Inflammatory macrophage treated with lipopolysaccharide for 1 hour (primary cell): ENCODE data around the gene CASP6.

Experiments
- DNase-seq, 2 donors: peaks; one replicate each; pipeline ENCODE4 v3.0.0-alpha.2; 2020 to 2022

Gene CASP6

DNA sequence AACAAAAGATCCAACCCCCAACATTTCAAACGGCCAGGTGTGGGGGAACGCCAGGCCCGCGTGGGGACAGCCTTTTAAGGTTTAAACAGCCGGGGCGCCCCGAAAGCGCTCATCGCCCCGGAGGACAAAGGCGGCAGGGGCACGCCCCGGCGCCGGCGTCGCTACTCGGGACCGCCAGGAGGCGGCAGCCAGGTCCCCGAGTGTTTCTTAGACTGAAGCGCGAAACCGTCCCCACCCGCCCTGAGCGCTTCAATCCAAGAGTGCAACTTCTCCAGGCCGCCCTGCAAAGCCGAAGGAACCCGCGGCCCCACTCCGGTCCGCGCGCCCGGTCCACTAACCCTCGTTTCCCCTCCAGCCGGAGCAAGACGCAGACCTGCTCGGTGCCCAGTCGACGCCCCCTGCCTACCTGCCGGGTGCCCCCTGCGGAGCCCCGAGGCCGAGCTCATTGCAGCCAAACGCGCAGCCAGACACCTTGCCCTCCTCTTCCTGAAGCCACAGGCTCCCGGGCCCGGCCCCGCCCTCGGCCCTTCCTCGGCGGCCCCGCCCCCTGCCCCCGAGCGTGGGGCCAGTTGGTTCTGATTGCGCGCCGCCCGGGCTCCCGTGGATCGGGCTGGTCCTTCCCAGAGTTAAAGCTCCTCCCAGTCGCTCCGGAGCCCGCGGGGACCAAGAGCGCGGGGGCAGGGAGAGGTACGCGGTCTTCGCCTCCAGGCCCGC is at the start of gene CASP6:
Gene CASP6, minus strand, starts transcription at position 496 of the 714 bp plus-strand sequence. Its CDS starts 50 bp downstream, at position 446.
- DNase-seq: peak; percentile 67 to 80

DNA sequence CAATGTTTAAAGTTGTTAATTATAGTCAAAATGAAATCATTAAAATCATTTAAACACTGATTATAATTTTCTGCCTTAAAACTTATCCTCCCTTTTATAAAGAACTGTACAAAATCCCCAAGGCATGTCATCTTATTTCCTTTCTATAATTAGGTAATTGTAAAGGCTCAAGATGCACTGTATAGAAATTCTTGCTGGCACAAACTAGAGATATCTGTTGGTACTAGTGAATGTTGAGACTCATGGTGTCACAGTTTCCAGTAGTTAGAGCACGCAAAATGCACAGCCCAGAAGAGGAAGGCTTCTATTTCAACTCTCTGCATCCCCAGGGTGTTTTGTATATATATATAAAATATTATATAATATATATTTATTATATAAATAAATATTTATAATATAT is 49.3 kb upstream of the CASP6 start:
- DNase-seq: no peak

DNA sequence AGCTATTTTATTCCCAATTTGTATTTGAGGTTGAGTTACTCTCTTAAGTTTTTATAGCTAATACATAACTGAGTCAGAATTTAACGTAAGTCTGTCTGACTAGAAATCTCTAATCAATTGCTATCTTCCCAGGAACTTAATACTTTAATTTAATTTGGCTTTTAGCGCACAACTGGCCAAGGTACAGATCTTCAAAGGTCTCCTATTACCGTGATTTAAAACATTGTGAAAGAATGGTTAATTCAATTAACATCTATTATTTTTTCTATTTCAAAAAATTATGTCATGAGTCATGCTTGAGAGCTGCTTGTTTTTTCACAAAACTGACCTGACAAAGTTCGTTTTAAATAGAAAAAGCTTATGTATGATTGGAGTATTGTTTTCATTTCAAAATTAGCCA is 48.6 kb upstream of the CASP6 start:
- no peak for DNase-seq

DNA sequence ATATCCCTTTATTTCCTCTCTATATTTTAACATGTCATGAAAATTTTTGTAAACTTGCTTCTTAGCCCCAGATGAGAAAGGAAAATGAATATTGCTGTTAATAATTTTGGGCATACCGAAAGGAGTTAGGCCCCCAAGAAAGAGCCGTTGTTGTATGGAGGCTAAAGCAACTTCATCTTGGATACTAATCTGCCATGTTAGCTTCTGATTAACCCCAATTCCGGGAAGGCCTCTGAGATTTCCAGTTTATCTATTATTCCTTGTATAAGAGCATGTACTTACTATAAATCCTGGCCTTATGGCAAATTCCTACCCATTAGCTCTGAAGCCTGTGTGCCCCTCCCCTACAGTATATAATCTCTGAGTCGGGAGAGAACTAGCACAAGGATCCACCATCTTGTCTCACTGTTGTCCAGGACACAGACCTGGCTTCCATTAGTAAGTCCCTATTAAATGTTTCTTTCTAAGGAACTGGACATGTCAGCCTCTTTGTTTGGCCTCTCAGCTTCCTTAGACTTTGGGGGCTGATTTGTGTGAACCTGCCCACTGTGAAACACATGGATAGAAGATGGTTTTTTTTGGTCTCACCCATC is 47.5 kb upstream of the CASP6 start:
- DNase-seq: no peak

DNA sequence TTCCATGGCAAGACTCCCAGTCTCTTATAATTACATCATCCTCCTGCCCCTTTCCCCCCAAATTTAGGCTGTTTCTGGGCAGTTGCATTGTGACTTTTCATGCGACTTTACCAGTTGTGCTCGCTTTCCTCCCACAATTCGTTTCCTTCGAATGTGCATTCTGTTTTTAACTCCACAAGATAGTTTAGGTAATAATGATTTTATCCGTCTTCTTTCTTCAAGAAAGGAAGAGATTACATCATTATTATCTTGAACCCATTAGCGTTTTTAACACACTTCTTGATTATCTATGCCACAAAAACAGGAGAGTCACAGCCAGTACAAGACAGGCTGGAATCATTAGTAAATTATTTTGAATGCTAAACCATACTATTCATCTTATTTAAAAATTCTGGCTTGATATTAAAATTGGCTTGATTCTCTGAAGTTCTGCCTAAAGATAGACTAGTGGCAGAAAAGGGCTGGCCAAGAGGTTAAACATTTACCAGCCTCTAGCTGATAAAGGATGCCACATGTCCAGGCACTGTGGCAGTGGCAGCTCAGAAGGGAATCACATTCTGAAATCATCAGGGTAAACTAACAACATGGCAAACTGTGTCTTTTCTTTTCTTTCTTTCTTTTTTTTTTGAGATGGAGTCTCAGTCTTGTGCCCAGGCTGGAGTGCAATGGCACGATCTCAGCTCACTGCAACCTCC is 46.3 kb upstream of the CASP6 start:
- DNase-seq: no peak

DNA sequence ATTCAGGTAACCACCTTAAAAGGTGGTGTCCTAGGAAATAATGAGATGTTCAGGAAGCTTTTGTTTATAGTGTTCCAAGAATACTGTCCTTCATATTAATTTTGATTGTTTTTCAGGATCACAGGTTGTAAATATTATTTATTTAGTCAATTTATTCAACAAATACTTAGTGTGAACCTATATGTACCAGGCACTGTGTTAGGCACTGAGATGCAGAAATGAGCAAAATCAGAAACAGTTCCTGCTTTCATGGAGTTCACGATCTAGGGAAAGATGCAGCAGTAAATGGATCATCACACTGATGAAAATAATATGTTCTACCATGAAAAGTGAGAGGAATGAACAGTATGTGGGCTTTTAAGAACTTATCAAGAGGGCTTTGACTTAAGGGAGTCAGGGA is 44.9 kb upstream of the CASP6 start:
- no peak for DNase-seq

DNA sequence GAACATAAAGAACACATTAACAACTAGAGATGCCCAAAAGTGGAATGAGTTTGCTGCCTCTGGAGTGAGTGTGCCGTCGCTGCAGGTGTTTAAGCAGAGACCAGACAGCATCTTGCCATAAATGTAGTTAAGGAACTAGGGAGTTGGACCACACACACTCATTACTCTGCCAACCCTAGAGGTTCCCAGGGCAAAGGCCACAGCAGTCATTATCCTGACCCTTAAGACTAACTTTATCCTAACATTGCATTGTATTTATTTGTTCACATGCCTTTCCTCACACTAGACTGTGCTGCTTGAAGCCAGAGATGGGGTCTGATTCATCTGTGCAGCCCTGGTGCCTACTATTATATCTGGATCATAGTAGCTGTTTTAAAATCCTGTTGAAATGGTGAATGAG is 43.5 kb upstream of the CASP6 start:
- DNase-seq: no peak

DNA sequence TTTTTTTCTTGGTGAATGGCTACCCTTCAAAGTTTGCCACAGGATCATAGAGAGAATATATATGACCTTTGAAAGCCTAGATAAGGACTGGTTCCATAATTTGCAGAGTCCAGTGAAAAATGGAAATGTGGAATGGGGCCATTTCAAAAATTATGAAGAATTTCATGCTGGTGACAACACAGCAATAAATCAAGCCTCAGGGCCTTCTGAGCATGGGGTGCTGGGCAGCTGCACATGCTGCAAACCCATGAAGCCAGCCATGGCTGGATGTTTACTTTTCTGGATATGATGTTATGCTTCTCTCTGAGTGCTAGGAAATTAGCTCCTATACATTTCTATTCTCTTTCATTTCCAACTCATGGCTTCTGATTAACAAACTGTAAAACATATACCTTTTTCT is 42.6 kb upstream of the CASP6 start:
- DNase-seq: no peak

DNA sequence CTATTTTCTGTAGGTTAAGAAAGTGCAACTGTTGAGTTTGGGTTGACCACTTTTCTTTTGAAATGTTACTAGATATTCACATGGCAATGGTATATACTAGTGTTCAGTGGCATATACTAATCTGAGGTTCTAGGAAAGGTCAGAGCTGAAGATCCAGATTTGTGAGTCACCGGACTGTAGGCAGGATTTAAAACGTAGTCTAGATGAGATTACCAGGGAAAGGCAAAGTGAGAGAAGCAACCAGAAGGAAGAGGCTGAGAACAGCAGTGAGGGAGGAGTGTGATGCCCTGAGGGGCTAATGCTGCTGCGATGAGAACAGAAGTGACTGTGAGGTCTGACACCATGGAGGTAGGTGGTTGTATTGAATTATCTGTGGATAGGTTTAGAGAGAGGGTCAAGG is 36.3 kb upstream of the CASP6 start:
- DNase-seq: no peak

DNA sequence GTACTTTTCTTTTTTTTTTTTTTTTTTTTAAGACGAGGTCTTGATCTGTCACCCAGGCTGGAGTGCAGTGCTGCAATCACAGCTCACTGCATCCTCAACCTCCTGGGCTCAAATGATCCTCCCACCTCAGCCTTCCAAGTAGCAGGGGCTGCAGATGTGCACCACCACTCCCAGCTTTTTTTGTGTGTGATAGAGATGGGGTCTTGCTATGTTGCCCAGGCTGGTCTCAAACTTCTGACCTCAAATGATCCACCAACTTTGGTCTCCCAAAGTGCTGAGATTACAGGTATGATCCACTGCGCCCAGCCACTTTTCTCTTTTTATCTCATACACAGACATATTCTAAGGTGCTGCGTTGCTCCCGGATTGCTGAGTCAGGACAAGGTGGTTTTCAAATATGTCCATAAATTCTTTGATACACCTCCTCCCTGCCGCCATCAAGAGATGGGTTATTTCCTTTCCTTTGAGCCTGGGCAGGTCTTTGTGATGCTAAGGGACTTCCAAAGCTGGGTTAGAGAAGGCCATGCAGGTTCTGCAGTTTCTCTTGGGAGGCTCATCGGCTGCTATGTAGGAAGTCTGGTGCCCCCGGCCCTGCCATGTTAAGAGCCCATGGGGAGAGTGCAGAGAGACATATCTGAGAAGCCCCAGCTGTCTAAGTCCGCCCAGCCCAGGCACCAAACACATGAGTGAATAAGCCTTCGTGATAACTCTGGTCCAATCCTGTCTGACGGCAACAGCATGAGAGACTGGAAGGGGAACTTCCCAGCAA is 35.0 kb upstream of the CASP6 start:
- no peak for DNase-seq

DNA sequence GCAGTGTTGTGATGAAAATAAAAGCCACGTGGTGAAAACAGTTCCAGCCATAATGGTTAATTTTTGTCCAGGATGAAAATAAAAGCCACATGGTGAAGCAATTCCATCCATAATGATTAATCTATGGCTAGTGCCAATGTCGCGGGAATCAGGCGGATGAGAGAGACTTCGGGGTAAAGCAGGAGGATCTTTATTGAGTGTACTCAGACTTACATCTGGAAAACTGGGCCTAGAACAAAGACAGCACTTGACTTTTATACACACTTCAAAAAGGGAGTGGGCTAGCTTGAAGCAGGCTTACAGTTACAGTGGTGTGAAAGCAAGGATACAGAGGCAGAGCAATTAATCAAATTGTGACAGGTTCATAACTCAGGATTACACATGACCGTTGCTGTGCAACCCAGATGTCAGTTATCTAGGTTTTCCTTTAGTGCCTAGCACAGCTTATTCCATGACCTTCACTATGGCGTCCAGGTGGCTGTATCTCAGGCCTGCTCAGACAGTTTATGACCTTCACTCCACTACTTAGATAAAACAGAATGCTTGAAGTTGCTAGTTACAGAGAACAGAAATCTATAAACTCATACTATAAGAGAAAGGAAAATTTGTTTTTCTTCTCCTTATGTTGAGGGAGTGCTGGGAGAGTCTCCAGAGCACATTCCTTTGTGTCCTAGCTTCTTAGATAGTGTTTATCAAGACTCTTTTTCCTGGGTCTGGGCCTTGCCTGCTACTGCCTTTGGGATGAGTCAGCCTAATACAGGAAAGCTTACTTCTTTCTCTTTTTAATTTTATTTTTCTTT is 32.5 kb upstream of the CASP6 start:
- DNase-seq: no peak

DNA sequence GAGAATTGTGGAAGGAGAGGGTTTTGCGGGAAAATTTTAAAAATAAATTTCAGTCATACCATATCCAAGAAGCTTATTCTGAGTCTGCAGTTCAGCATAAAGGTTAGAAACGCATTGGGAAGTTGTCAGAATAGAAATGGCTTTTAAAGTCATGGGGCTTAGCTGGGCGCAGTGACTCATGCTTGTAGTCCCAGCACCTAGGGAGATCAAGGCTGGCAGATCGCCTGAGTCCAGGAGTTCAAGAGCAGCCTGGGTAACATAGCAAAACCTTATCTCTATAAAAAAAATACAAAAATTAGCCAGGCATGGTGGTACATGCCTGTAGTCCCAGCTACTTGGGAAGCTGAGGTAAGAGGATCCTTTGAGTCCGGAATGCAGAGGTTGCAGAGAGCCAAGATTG is 30.5 kb upstream of the CASP6 start:
- no peak for DNase-seq

DNA sequence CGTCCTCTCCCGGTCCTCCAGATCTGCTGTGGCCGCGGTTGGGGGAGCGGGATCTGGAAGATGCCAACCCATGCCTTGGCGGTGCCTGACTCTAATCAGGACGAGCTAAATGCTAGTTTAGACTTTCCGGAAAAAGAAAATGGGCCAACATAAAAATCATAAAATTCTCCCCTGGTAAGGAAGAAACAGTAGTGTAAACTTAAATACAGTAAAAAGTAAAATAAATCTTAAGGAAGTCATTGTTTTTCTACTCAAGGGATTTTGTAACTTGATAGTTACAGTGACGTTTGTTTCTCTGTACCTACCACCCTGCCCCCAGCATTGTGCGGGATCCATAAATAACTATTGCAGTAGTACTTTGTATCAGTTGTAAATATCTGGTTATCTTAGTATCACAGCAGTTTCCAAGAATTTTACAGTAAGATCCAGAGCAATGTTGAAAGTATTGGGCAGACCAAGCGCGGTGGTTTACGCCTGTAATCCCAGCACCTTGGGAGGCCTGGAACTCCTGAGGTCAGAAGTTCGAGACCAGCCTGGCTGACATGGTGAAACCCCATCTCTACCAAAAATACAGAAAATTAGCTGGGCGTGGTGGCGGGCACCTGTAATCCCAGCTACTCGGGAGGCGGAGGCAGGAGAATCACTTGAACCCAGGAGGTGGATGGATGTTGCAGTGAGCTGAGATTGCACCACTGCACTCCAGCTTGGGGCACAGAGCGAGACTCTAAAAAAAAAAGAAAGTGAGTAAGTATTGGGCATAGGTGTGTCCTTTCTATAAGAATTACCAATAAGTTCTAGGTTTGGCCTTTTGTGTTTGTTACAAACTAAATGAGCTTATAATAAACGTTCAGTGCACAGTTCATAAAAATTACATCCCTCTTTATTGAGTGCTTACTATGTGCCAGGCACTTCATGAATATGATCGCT is 27.6 kb upstream of the CASP6 start:
- DNase-seq: no peak

DNA sequence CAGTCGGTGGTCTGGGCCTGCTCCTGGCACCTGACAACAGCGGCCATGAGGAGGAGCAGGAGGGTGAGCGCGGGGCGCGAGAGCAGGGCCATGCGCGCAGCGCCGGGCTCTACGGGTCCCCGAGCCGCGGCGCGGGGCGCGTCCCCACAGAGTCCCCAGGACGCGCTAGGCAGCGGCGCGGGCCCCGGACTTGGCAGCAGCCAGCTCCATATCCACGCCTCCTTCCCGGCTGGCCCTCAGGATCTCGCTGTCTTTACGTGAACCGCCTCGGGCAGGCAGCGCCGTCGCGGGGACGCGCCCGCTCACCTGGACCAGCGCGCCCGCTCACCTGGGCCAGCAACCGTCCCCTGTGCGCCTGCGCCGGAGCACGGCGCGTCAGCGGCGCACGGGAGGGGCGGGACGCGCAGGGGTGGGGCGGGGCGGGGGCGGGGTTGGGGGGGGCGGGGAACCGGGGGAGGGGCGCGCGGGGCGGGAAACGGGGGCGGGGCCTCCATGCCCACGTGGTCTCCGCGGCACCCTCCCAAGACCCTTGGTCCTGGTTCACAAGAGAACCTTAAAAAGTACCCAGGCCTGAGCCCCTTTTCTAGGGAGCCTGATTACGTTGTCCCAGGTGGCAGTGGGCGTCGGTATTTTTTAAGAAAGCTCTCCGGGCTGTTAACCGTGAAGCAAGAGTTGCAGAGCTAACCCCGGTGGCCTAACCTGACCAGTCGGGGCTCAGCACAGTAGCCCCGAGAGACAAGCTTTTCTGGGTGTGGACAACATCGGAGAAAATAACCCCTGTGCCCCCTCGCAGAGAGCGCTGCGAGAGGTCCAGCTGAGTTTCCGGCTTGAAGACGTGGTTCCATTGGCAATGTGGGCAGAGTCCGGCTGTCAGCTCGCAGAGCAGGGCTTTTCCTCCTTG is 26.7 kb upstream of the CASP6 start, which contains the start of gene PLA2G12A:
Gene PLA2G12A, minus strand, starts transcription at position 353 of the 901 bp plus-strand sequence. Its CDS starts 261 bp downstream, at position 92.
- peak; percentile 39 to 42 for DNase-seq

DNA sequence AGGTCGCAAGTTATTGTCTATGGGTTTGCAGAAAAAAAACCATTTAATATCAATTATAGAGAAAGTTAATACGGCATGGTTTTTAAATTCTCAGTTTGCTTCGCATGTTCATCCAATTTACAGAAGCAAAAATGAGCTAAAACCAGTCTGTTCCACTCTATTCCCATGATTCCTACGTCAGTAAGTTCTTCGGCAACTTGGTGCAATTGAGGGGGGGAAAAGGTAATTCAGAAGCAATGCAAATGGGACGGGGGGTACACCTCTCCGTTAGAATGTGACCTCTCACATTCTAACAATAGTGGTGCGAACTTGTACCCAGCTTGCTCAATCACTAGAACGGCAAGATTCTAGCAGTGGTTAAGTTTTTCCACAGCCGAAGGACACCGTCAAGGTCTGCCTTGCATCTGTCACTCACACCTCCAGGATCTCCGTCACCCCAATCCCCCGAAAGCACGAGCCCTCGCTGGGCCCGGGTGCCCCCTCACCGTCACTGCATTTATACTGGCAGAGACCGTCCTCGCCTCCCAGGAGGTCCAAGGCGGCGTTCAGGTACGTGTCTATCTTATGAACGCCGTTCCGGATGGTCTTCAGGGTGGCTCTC is 26.0 kb upstream of the CASP6 start:
- DNase-seq: no peak

DNA sequence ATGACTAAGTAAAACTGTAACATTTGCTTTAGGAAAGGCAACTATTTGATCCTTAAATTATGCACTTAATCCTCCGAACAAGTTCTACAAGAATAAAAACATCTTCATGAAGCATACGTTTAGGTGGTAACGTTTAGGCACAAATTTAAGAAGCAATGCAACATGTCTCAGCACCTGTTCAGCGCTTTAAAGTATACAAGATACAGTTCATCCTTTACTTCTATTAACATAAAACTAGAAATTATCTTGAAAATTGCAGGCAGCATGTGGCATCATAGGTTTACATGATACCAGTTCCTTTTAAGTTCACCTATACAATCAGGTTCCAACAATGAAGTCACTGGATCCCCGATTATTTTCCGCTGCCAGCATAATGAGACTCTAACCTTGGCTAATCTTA is 25.1 kb upstream of the CASP6 start:
- no peak for DNase-seq

DNA sequence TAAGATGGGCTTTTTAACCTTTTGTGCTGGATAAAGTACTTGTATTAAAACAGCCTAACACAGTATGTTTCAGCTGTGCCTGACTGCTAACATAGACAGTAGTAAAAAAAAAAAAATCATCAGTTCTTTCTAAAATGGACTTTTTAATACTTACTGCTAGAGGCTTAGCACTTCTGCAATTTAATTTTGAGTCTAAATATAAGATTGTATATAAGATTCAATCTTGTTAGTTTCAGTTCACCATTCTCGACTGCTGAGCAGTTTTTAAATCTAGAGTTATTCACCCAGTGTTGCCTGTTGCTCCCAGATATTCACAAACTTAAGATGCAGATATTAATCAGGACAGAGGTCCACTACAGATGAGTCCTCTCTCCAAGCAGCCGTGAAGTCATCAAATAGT is 19.9 kb upstream of the CASP6 start:
- no peak for DNase-seq

DNA sequence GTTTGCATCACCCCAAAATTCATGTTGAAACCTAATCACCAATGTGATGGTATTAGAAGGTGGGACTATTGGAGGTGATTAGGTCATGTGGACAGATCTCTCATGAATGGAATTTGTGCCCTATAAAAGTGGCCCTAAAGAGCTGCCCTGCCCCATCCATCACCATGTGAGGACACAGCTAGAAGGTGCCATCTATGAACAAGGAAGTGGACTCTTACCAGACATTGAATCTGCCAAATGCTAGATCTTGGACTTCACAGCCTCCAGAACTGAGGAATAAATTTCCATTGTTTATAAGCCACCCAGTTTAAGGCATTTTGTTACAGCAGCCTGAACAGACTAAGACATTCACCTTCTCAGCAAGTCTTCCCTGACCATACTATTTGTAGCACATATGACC is 19.1 kb upstream of the CASP6 start:
- no peak for DNase-seq

DNA sequence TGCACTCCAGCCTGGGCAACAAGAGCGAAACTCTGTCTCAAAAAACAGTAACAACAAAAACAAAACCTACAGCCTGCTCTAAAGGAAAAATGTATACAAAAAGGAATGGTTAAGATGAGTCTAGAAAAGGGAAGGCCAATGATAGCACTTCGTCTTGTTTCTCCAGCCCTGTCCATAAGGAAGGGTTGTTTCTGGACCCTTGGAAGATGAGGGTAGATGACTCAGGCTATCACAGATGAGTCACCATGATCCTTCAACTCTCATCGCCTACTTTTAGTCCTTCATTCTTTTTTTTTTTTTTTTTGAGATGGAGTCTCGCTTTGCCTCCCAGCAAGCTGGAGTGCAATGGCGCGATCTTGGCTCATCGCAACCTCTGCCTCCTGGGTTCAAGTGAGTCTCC is 17.8 kb upstream of the CASP6 start:
- no peak for DNase-seq

DNA sequence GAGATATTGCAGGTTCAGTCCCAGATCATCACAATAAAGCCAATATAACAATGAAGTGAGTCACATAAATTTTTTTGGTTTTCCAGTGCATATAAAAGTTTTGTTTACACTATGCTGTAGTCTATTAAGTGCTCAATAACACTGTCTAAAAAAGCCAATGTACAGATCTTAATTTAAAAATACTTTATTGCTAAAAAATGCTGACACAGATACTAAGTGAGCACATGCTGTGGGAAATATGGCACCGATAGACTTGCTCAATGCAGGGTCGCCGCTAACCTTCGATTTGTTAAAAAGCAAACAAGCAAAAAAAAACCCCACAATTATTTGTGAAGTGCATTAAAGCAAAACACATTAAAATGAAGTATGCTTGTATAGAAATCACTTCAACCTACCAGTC is 16.4 kb upstream of the CASP6 start:
- no peak for DNase-seq
